Endothelial cell of umbilical vein (primary cell): ENCODE data around the gene SDF4. TPM values are rescaled to one million over a fixed set of nuclear protein-coding genes. Genes with fewer than 3 reads are reported as not detected.

ENCODE experiments used
- BruUV-seq: library from RNA; stranded (reverse); fragments of 400-500 nt; replicated peaks from 2 replicates; lab custom pipeline; 2021; lab: Mats Ljungman, UMichigan
- CTCF ChIA-PET: fragments of 300-600, 350-600 bp; sonication (Branson Sonifier 250); formaldehyde crosslinking; loops from one replicate; lab custom pipeline; 2021; ENCODE audit warnings: antibody characterized with exemption, inconsistent platforms; lab: Charles Lee
- POLR2A ChIA-PET: fragments of 300-600, 350-600 bp; sonication (Branson Sonifier 250); formaldehyde crosslinking; loops from one replicate; lab custom pipeline; 2021; ENCODE audit warnings: antibody characterized with exemption, inconsistent platforms; lab: Charles Lee
- DNase-seq: peaks from one replicate; pipeline ENCODE4 v3.0.0-alpha.2; 2011; ENCODE audit warnings: low read depth, low spot score
- FAIRE-seq: peaks from 2 replicates; lab custom pipeline; 2011; peaks lifted over from hg19 to GRCh38; lab: Jason Lieb, UNC
- H2AFZ ChIP-seq: 2 replicates; pipeline ENCODE4 v1.6.0; 2012; ENCODE audit warnings: low read depth, low read length, control low read depth, inconsistent platforms
- H3K27ac ChIP-seq: 2 replicates; pipeline ENCODE4 v1.5.1; 2011; ENCODE audit warnings: low read depth, mild to moderate bottlenecking, control low read depth, low read length, moderate library complexity; ENCODE audit not compliant: insufficient read depth
- H3K27me3 ChIP-seq, 2 experiments: 2 replicates each; pipeline versions ENCODE4 v1.6.0 to v1.6.1; 2011; ENCODE audit warnings: low read length in 2 of 2, mixed read lengths in 1 of 2; ENCODE audit not compliant: control insufficient read depth in 2 of 2, insufficient read depth in 2 of 2
- H3K36me3 ChIP-seq, 2 experiments: 2 replicates in 1 of 2; 3 replicates in 1 of 2; pipeline ENCODE4 v1.5.1; 2011; ENCODE audit warnings: low read length in 2 of 2, mild to moderate bottlenecking in 1 of 2, moderate library complexity in 1 of 2; ENCODE audit not compliant: control insufficient read depth in 2 of 2, insufficient read depth in 2 of 2; ENCODE audit errors: extremely low read depth in 1 of 2
- H3K4me1 ChIP-seq: 3 replicates; pipeline ENCODE4 v1.5.1; 2011; ENCODE audit warnings: mild to moderate bottlenecking, low read length; ENCODE audit not compliant: control insufficient read depth, insufficient read depth; ENCODE audit errors: extremely low read depth
- H3K4me2 ChIP-seq: 2 replicates; pipeline ENCODE4 v1.6.1; 2011; ENCODE audit warnings: low read length, control low read depth, mixed read lengths; ENCODE audit not compliant: insufficient read depth
- H3K4me3 ChIP-seq, 3 experiments: fragments of 200-600 bp in 1 of 3; sonication (generic), shearing (Covaris generic) in 1 of 3; replicated peaks in 1 of 3; 2 replicates each; pipeline ENCODE4 v1.5.1; 2011 to 2016; ENCODE audit warnings: control low read depth in 3 of 3, low read length in 3 of 3, mild to moderate bottlenecking in 2 of 3, inconsistent platforms in 1 of 3, low read depth in 1 of 3, moderate library complexity in 1 of 3; ENCODE audit not compliant: insufficient read depth in 1 of 3
- H3K79me2 ChIP-seq: 2 replicates; pipeline ENCODE4 v1.6.0; 2012; ENCODE audit warnings: low read length, inconsistent platforms; ENCODE audit not compliant: control insufficient read depth, insufficient read depth
- H3K9ac ChIP-seq: replicated peaks from 2 replicates; pipeline ENCODE3; 2011; ENCODE audit warnings: low read length, control low read depth; ENCODE audit not compliant: insufficient read depth; ENCODE audit errors: extremely low read depth
- H3K9me1 ChIP-seq: replicated peaks from 3 replicates; pipeline ENCODE4 v1.6.0; 2011; ENCODE audit warnings: mild to moderate bottlenecking, low read length; ENCODE audit not compliant: control insufficient read depth, insufficient read depth; ENCODE audit errors: extremely low read depth
- H3K9me3 ChIP-seq: replicated peaks from 2 replicates; pipeline ENCODE4 v1.5.1; 2012; ENCODE audit warnings: low read length, inconsistent platforms; ENCODE audit not compliant: control insufficient read depth, insufficient read depth
- H4K20me1 ChIP-seq: replicated peaks from 2 replicates; pipeline ENCODE3; 2011; ENCODE audit warnings: mild to moderate bottlenecking, low read length; ENCODE audit not compliant: control insufficient read depth, insufficient read depth; ENCODE audit errors: extremely low read depth
- CTCF ChIP-seq, 2 donors: IDR thresholded peaks; 1 replicate in 1 of 2; 2 replicates in 1 of 2; pipeline ENCODE4 v1.5.1; 2011; ENCODE audit warnings: low read length in 2 of 2, mild to moderate bottlenecking in 2 of 2, moderate library complexity in 2 of 2, control low read depth in 1 of 2, inconsistent platforms in 1 of 2, low read depth in 1 of 2; ENCODE audit not compliant: insufficient read depth in 1 of 2; ENCODE audit errors: extremely low read depth in 1 of 2
- EZH2 ChIP-seq: IDR thresholded peaks from 2 replicates; pipeline ENCODE4 v1.6.1; 2012; ENCODE audit warnings: borderline replicate concordance, low read depth, mild to moderate bottlenecking, moderate library complexity, low read length, inconsistent platforms; ENCODE audit not compliant: severe bottlenecking
- FOS ChIP-seq: IDR thresholded peaks from 2 replicates; pipeline ENCODE4 v1.6.1; 2011; ENCODE audit warnings: mild to moderate bottlenecking, low read length, moderate library complexity, borderline replicate concordance; ENCODE audit not compliant: insufficient read depth
- GATA2 ChIP-seq: IDR thresholded peaks from 2 replicates; pipeline ENCODE4 v1.7.0; 2011; ENCODE audit warnings: low read depth, mild to moderate bottlenecking, moderate library complexity, mixed read lengths, low read length; ENCODE audit not compliant: insufficient read length, insufficient read depth
- JUN ChIP-seq: IDR thresholded peaks from 2 replicates; pipeline ENCODE4 v1.6.1; 2011; ENCODE audit warnings: borderline replicate concordance, low read depth; ENCODE audit not compliant: insufficient read length, insufficient read depth
- MAX ChIP-seq: IDR thresholded peaks from 2 replicates; pipeline ENCODE4 v1.6.1; 2011; ENCODE audit not compliant: insufficient read depth, insufficient read length
- MYC ChIP-seq: IDR thresholded peaks from one replicate; pipeline ENCODE4 v1.6.1; 2011; ENCODE audit warnings: mild to moderate bottlenecking, low read depth, low read length
- POLR2A ChIP-seq: IDR thresholded peaks from 2 replicates; pipeline ENCODE4 v1.6.1; 2012; ENCODE audit warnings: low read depth, mild to moderate bottlenecking, control low read depth, low read length
- POLR2AphosphoS5 ChIP-seq: IDR thresholded peaks from 2 replicates; pipeline ENCODE4 v1.6.1; 2012; ENCODE audit warnings: low read depth, mild to moderate bottlenecking, control low read depth, low read length, moderate library complexity; ENCODE audit not compliant: insufficient read depth
- dilution Hi-C: fragments of 300-500 bp; cut with MboI; formaldehyde crosslinking; loops from one replicate; pipeline ENCODE4 v1.15.0; 2019; ENCODE audit warnings: low sequenced_read_pairs; ENCODE audit not compliant: extremely low pct_ligation_motif_present
- intact Hi-C: fragments of 100-400 bp; cut with micrococcal nuclease; formaldehyde crosslinking; loops from one replicate; pipeline ENCODE4 v1.10.0; 2022
- polyA plus RNA-seq, 4 experiments: library from polyadenylated mRNA; depleted of rRNA in 3 of 4; stranded (reverse) in 3 of 4; unstranded in 1 of 4; fragments of >200 nt; gene quantifications; 2 replicates each; pipeline versions ENCODE4 v1.2.1 to v1.2.3, GENCODE V29; 2011 to 2012; ENCODE audit warnings: missing spikeins in 1 of 4
- total RNA-seq: library from RNA; stranded (reverse); gene quantifications from 2 replicates; pipeline ENCODE4 v1.2.3, GENCODE V29; 2021

SDF4 gene
- total and polyA plus RNA-seq, 2 donors (not counting 3 experiments of a cell fraction or from before 2014, with no cell fraction given) = 175 to 185 TPM

- Histone ChIP-seq H3K27me3 (no peaks in the 10 kb centered on the region), H3K36me3 (peaks cover 6 to 43% of the 10 kb centered on the region in 2 experiments), H3K27ac (no peak overlapping the region), H4K20me1 (no peaks in the 10 kb centered on the region), H3K9ac (no peak overlapping the region), H3K79me2 (peaks cover 58% of the 10 kb centered on the region), H3K9me3 (no peaks in the 10 kb centered on the region), H3K4me1 (peaks cover 6% of the 10 kb centered on the region), H3K9me1 (no peaks in the 10 kb centered on the region), H3K4me2 (no peak overlapping the region), H2AFZ (no peak overlapping the region), H3K4me3 (no peak overlapping the region)
- intact Hi-C loops (no loop called here), dilution Hi-C loops (no loop called here)
- BruUV-seq = no TSS peak
- ChIA-PET POLR2A (no interaction called here), CTCF (interaction anchor here (1.4 kb wide), 1 partner anchor 104 kb away, joined by 5 read pairs; no protein-coding TSS in a partner anchor)
- FAIRE-seq (no peak), DNase-seq (no peak)
- TF ChIP-seq EZH2 (no peak), GATA2 (no peak), CTCF (IDR thresholded peaks at IDR 0.05; ENCODE audit: extremely low read depth in 1 of 2, insufficient read depth in 1 of 2, low read depth in 1 of 2, low read length in 2 of 2) (no peak), MYC (no peak), FOS (no peak), POLR2AphosphoS5 (no peak), POLR2A (no peak), MAX (no peak), JUN (no peak)
Measured at GRCh38 chr1:1226566-1227362, 5.0 kb downstream of the SDF4 start.
